ENCODE results near the gene POC1B.

The POC1B gene

GRCh38 chr12:89525824-89526770, at the start of gene POC1B:
Gene POC1B (minus strand): TSS chr12:89526047. CDS start chr12:89525895, 152 bp downstream.
- DNase-seq (ENCODE audit: low read depth) = peak; percentile 84

GRCh38 chr12:89575374-89575773, 49.5 kb upstream of the POC1B start:
- peak; percentile 18 for DNase-seq (ENCODE audit: low read depth)

- peak; percentile 91 for DNase-seq (ENCODE audit: low read depth)
These were observed 48.9 kb upstream of the POC1B start for GRCh38 chr12:89574736-89575208.

- no peak for DNase-seq (ENCODE audit: low read depth)
These were observed 47.4 kb upstream of the POC1B start for GRCh38 chr12:89573051-89573810.

GRCh38 chr12:89571491-89572195, 45.8 kb upstream of the POC1B start:
- DNase-seq (ENCODE audit: low read depth) = peak; percentile 28

- DNase-seq (ENCODE audit: low read depth) = no peak
These were observed 42.6 kb upstream of the POC1B start for GRCh38 chr12:89568484-89568883.

GRCh38 chr12:89567691-89568239, 41.9 kb upstream of the POC1B start:
- no peak for DNase-seq (ENCODE audit: low read depth)

GRCh38 chr12:89566615-89567014, 40.8 kb upstream of the POC1B start:
- DNase-seq (ENCODE audit: low read depth) = peak; percentile 62

GRCh38 chr12:89565002-89565401, 39.2 kb upstream of the POC1B start:
- DNase-seq (ENCODE audit: low read depth) = no peak

- DNase-seq (ENCODE audit: low read depth) = no peak
These were observed 33.9 kb upstream of the POC1B start for GRCh38 chr12:89559753-89560152.

- DNase-seq (ENCODE audit: low read depth) = no peak
These were observed 31.1 kb upstream of the POC1B start for GRCh38 chr12:89556976-89557375.

GRCh38 chr12:89552376-89552775, 26.5 kb upstream of the POC1B start:
- peak; percentile 52 for DNase-seq (ENCODE audit: low read depth)

- no peak for DNase-seq (ENCODE audit: low read depth)
These were observed 25.9 kb upstream of the POC1B start for GRCh38 chr12:89551747-89552146.

GRCh38 chr12:89547101-89547500, 21.3 kb upstream of the POC1B start:
- DNase-seq (ENCODE audit: low read depth) = no peak

- no peak for DNase-seq (ENCODE audit: low read depth)
These were observed 20.3 kb upstream of the POC1B start for GRCh38 chr12:89546151-89546550.

- DNase-seq (ENCODE audit: low read depth) = peak; percentile 35
These were observed 18.9 kb upstream of the POC1B start for GRCh38 chr12:89544681-89545184.

GRCh38 chr12:89544022-89544421, 18.2 kb upstream of the POC1B start:
- no peak for DNase-seq (ENCODE audit: low read depth)

GRCh38 chr12:89542912-89543592, 17.2 kb upstream of the POC1B start:
- DNase-seq (ENCODE audit: low read depth) = peak; percentile 84

- no peak for DNase-seq (ENCODE audit: low read depth)
These were observed 16.4 kb upstream of the POC1B start for GRCh38 chr12:89542236-89542635.

GRCh38 chr12:89540586-89540985, 14.7 kb upstream of the POC1B start:
- no peak for DNase-seq (ENCODE audit: low read depth)

All from iris pigment epithelial cell (primary cell).